DOHH2 (cell line): ENCODE measurements around the gene ISL1.

Experiments
- H3F3A ChIP-seq: fragments of 200-600 bp; sonication (generic), shearing (Covaris generic); 2 replicates; pipeline ENCODE4 v1.6.0; 2016; ENCODE audit warnings: antibody characterized with exemption, mild to moderate bottlenecking; ENCODE audit not compliant: control insufficient read depth, insufficient read depth
- H3K27ac ChIP-seq: fragments of 200-600 bp; sonication (generic); 2 replicates; pipeline ENCODE4 v1.5.1; 2014; ENCODE audit warnings: low read depth, mild to moderate bottlenecking, low read length, moderate library complexity
- H3K27me3 ChIP-seq: fragments of 200-600 bp; sonication (generic); 2 replicates; pipeline ENCODE4 v1.6.1; 2014; ENCODE audit warnings: mild to moderate bottlenecking, low read length, mixed read lengths; ENCODE audit not compliant: control insufficient read depth
- H3K36me3 ChIP-seq: fragments of 200-600 bp; sonication (generic); 2 replicates; pipeline ENCODE4 v1.6.1; 2014; ENCODE audit warnings: mild to moderate bottlenecking, low read length, moderate library complexity, mixed read lengths; ENCODE audit not compliant: control insufficient read depth
- H3K4me1 ChIP-seq: fragments of 200-600 bp; sonication (generic); 2 replicates; pipeline ENCODE4 v1.6.1; 2014; ENCODE audit warnings: mild to moderate bottlenecking, low read length, mixed read lengths; ENCODE audit not compliant: control insufficient read depth
- H3K4me2 ChIP-seq: fragments of 200-600 bp; sonication (generic); 2 replicates; pipeline ENCODE4 v1.6.0; 2014; ENCODE audit warnings: mild to moderate bottlenecking, low read length, moderate library complexity
- H3K4me3 ChIP-seq: fragments of 200-600 bp; sonication (generic); 2 replicates; pipeline ENCODE4 v1.5.1; 2014; ENCODE audit warnings: mild to moderate bottlenecking, low read length, mixed read lengths
- H3K79me2 ChIP-seq: fragments of 200-600 bp; sonication (generic); 2 replicates; pipeline ENCODE4 v1.6.1; 2014; ENCODE audit warnings: mild to moderate bottlenecking, low read length, mixed read lengths; ENCODE audit not compliant: control insufficient read depth
- H3K9me2 ChIP-seq: fragments of 200-600 bp; sonication (generic); replicated peaks from 2 replicates; pipeline ENCODE4 v1.6.1; 2014; ENCODE audit warnings: mild to moderate bottlenecking, low read length, mixed read lengths; ENCODE audit not compliant: control insufficient read depth
- H3K9me3 ChIP-seq: fragments of 200-600 bp; sonication (generic); 2 replicates; pipeline ENCODE4 v1.6.1; 2014; ENCODE audit warnings: antibody characterized with exemption, low read length, mixed read lengths; ENCODE audit not compliant: control insufficient read depth, insufficient read depth
- H4K20me1 ChIP-seq: fragments of 200-600 bp; sonication (generic); 2 replicates; pipeline ENCODE4 v1.6.0; 2014; ENCODE audit warnings: low read depth, mild to moderate bottlenecking, antibody characterized with exemption, low read length, moderate library complexity; ENCODE audit not compliant: control insufficient read depth, insufficient read depth
- CTCF ChIP-seq: fragments of 200-600 bp; sonication (generic); IDR thresholded peaks from one replicate; pipeline ENCODE4 v1.5.1; 2014; ENCODE audit warnings: antibody characterized with exemption, mild to moderate bottlenecking, low read depth, low read length; ENCODE audit not compliant: poor library complexity, severe bottlenecking
- EZH2phosphoT487 ChIP-seq: fragments of 200-600 bp; sonication (generic); IDR thresholded peaks from 2 replicates; pipeline ENCODE4 v1.6.1; 2017; ENCODE audit warnings: borderline replicate concordance, mild to moderate bottlenecking, antibody characterized with exemption, low read length, moderate library complexity, mixed read lengths

ISL1 gene

DNA sequence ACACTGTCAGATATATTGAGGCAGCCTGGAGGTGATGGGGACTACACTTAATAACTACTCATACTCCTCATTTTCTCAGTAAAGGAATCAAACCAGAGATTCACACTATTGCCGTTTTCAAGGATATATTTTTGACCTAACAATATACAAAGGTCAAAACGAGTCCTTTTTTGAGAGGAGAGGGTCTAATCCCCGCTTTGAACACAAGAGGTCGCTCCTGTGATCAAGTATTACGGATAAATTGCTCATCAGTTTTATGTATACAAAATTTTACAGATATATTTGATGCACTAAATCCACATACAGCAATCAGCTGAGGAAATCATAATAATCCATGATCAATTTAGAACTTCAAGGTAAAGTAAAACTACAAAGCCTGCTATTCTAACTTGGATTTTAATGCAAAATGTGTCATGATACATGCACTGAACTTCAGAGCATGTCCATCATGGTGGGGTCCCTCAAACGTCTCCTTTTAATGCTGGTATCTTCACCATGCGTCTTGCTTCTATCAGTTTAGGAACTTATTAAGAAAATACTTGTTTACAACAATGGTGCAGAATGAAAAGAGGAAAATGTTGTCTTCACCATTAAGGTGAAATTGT is 2.5 kb upstream of the ISL1 start:
- no peaks in the 10 kb centered on the region for H3K36me3 ChIP-seq
- peaks cover 11% of the 10 kb centered on the region for H3K27me3 ChIP-seq
- H3F3A ChIP-seq = no peaks in the 10 kb centered on the region
- H3K79me2 ChIP-seq = no peaks in the 10 kb centered on the region
- TF ChIP-seq CTCF (peak; percentile 75), EZH2phosphoT487 (no peak)
- H3K27ac ChIP-seq = no peak overlapping the region
- H3K4me1 ChIP-seq = no peaks in the 10 kb centered on the region
- no peak overlapping the region for H3K4me3 ChIP-seq
- H3K9me2 ChIP-seq = no peaks in the 10 kb centered on the region
- no peaks in the 10 kb centered on the region for H4K20me1 ChIP-seq
- H3K9me3 ChIP-seq = no peaks in the 10 kb centered on the region
- no peak overlapping the region for H3K4me2 ChIP-seq

GRCh38 chr5:51381761-51382474 is 1.3 kb upstream of the ISL1 start:
- Histone ChIP-seq H3K36me3 (no peaks in the 10 kb centered on the region), H3K9me3 (no peaks in the 10 kb centered on the region), H3K9me2 (no peaks in the 10 kb centered on the region), H3K27me3 (peaks cover 18% of the 10 kb centered on the region), H3K4me2 (no peak overlapping the region), H3K79me2 (no peaks in the 10 kb centered on the region), H4K20me1 (no peaks in the 10 kb centered on the region), H3K4me1 (no peaks in the 10 kb centered on the region), H3K27ac (no peak overlapping the region), H3F3A (no peaks in the 10 kb centered on the region), H3K4me3 (no peak overlapping the region)
- no peak for TF ChIP-seq EZH2phosphoT487
- TF ChIP-seq CTCF = no peak

GRCh38 chr5:51382521-51383130 is 622 bp upstream of the ISL1 start:
- no peaks in the 10 kb centered on the region for H3K4me1 ChIP-seq
- no peaks in the 10 kb centered on the region for H3F3A ChIP-seq
- no peaks in the 10 kb centered on the region for H3K79me2 ChIP-seq
- H3K4me2 ChIP-seq = no peak overlapping the region
- H3K27ac ChIP-seq = no peak overlapping the region
- TF ChIP-seq CTCF = no peak
- TF ChIP-seq EZH2phosphoT487 = no peak
- H3K4me3 ChIP-seq = no peak overlapping the region
- no peaks in the 10 kb centered on the region for H3K9me3 ChIP-seq
- no peaks in the 10 kb centered on the region for H3K9me2 ChIP-seq
- no peaks in the 10 kb centered on the region for H4K20me1 ChIP-seq
- peaks cover 22% of the 10 kb centered on the region for H3K27me3 ChIP-seq
- H3K36me3 ChIP-seq = no peaks in the 10 kb centered on the region
